ENCODE data around the gene SPATA46.
"Not testable (repeated sequence)": the region's sequence is repeated elsewhere in the genome, so short reads cannot be mapped to it uniquely, and the experiment has no call there.

The SPATA46 gene, protein sequence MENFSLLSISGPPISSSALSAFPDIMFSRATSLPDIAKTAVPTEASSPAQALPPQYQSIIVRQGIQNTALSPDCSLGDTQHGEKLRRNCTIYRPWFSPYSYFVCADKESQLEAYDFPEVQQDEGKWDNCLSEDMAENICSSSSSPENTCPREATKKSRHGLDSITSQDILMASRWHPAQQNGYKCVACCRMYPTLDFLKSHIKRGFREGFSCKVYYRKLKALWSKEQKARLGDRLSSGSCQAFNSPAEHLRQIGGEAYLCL

DNA sequence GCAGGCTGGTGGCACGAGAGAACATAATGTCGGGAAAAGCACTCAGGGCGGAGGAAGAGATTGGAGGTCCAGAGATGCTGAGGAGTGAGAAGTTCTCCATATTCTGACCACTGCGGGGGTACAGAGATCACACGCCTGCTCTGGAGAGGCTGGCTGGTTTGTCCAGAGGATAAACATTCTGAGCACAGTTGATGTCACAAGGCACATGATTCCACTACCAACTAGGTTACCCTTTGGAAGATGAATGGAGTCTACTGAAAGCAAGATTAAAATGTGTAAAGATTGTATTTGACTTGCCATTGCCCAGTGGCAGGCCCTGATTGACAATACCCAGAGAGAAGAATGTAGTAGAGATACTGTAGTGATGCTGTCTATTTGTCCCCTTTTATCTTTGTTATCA lies at the start of gene SPATA46:
SPATA46 (minus strand) TSS at position 164 of the 400 bp plus-strand sequence; CDS start at position 100, 64 bp downstream.
- no peak for DNase-seq

DNA sequence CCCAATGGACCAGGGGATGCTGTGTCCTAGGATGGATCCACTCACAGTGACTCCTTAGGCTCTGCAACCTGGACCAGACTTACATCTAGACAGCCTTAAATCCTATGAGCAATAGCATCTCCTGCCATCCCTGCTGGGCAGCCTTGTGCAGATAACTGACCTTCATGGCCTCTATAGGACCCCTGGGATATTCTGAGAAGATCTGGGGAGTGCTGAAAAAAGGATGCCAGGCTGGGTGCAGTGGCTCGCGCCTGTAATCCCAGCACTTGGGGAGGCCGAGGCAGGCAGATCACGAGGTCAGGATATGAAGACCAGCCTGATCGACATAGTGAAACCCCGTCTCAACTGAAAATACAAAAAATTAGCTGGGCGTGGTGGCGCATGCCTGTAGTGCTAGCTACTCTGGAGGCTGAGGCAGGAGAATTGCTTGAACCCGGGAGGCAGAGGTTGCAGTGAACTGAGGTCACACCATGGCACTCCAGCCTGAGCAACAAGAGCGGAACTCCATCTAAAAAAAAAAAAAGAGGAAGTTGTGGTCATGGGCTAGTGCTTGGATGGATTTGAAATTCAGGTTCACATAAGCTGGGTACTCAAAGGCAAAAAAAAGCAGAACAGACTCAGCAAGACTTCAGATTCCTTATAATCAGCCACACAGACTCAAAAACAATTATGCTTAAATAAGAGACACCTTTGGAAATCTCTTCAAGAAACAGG lies 46.2 kb upstream of the SPATA46 start:
- no peak for DNase-seq

DNA sequence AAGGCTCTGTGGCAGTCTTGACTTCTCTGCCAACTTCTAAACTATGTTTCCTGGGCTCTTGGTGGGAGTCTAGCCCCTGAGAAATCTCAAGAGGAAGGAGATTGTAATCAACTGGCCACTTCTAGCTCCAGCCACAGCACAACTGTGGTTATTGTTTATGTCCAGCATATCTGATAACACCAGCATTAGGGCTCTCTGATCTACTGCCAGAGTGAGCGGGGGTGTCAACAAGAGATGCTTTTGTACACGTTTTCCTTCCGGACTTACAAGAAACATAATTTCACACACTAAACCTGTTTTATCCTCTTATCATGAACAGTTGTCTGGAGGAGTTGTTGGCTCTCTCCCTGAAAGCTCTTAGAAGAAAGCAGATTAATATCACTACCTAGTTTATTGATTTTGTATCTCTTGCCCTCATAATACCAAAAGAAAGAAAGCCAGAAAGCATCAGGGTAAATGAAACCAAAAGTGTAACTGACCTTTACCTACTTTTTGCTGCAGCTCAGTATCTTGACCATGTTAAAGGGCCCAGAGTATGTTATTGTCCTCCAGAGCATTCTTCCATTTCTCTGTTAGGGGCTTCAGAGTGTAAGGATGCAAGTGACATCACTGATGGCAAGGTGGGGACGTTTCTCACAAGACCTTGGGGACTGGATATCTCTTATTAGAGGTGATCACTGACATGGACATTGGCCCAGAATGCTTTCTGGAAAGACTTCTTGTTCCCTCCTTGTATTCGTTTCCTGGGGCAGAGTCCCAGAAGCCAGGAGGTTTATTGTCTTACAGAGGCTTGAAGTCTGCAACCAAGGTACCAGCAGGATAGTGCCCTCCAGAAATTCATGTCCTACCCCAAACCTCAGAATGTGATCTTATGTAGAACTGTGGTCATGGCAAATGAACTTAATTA lies 44.9 kb upstream of the SPATA46 start:
- DNase-seq = no peak

DNA sequence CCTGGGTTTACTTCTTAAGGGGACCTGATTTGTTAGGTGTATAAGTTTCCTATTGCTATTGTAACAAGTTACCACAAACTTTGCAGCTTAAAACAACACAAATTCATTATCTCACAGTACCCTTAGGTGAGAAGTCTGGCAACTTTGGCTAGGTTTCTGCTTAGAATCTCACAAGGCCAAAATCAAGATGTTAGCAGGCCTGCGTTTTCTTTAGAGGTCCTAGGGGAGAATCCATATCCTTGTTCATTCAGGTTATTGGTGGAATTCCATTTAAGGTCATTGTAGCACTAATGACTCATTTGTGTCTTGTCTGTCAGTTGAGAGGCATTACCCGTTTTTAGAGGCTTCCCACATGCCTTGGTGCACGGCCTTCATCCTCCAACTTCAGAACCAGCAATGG lies 43.5 kb upstream of the SPATA46 start:
- DNase-seq = no peak

DNA sequence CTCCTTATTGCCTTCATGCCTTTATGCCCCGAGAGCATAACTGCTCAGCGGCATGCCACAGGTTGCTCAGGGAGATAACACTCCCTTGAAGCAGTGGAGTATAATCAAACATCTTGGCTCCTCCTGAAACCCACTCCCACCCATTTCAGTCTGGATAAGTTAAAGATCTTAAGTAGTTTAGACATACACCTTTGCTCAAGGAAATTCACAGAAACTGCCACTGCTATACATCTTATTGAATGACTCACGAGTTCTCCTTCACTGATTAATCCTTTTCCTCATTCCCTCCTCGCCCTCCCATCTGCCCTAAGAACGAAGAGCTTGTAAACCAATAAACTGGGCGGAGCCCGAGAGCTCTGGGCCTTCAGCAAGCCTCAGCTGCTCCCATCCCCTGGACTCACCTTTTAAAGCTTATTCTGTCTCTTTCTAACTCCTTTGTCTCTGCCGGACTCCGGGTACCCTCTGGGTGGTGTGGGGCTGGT lies 42.8 kb upstream of the SPATA46 start:
- not testable (repeated sequence) for DNase-seq

DNA sequence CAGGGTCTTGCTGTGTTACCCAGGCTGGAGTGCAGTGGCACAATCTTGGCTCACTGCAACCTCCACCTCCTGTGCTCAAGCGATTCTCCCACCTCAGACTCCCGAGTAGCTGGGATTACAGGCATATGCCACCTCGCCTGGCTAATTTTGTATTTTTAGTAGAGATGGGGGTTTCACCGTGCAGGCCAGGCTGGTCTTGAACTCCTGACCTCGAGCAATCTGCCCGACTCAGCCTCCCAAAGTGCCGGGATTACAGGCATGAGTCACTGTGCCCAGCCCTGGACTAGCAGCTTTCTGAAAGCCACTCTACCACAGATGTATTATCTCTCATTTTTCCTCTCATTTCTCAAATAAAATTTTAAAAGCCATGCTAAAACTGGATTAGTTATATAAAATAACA lies 41.9 kb upstream of the SPATA46 start:
- DNase-seq = not testable (repeated sequence)

DNA sequence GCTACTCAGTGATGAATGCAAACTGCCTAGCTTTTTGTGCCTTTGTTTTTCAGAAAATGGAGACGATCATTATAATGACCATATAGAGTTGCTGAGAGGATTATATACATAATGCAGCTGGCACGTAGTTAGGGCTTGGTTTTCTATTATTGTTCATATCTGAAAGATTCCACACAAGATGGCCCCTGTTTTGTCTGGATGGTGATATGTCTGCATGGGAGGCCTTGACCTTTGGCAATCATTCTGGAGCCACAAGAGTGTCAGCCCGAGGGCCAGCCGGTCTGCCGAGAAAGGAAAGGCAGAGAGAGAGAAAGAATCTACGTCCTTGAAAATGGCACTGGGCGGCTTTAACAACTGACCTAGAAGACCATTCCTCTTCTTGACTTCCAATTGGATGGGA lies 41.0 kb upstream of the SPATA46 start:
- DNase-seq = no peak

DNA sequence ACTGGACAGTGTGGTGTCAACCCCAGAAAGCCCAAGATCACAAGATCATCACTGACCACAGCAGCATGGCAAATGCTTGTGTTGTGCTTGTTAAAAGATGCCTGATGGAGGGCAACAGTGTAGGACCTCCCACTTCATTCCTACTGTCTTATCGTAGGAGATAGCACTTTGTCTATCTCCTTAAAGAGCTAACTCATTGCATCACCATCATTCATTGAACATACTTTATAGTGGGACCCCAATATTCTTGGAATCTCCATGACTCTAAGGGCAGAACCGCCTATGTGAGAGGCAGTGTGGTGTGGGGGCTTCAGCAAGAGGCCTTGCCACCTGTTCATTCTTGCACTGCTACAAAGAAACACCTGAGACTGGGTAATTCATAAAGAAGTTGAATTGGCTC lies 40.3 kb upstream of the SPATA46 start:
- no peak for DNase-seq

DNA sequence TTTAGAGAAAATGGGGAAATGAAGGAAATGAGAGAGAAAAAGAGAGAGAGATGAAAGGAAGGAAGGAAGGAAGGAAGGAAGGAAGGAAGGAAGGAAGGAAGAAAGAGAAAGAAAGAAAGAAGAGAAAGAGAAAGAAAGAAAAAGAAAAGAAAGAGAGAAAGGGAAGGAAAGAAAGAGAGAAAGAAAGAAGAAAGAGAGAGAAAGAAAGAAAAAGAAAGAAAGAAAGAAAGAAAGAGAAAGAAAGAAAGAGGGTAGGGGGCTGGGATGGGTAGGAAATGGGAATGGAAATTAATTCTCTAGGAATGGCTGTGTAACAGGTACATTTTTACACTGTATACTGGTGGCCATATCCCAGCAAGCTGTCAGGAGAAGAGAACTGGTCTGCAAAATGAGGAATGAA lies 39.6 kb upstream of the SPATA46 start:
- DNase-seq = no peak

DNA sequence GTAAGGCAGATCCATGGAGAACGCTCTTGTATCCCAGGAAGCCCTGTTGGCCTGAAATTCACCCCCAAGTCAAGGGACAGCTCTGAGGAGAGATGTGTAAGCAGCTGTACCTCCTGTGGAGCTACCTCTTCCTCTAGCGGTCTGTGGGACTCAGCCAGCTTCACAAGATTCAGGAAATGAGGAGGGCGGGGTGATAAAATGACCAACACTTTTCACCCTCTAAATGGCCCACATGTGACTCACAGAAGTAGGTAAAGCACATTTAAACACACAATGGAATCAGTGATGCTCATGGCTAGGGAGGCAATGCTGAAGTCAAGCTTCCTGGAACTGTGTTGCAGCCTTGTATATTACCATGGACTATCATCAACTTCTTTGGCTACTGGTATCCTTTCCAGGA lies 35.3 kb upstream of the SPATA46 start, which contains the start of gene SH2D1B:
SH2D1B (minus strand) TSS at position 135 of the 400 bp plus-strand sequence; CDS start at position 15, 120 bp downstream.
- no peak for DNase-seq

DNA sequence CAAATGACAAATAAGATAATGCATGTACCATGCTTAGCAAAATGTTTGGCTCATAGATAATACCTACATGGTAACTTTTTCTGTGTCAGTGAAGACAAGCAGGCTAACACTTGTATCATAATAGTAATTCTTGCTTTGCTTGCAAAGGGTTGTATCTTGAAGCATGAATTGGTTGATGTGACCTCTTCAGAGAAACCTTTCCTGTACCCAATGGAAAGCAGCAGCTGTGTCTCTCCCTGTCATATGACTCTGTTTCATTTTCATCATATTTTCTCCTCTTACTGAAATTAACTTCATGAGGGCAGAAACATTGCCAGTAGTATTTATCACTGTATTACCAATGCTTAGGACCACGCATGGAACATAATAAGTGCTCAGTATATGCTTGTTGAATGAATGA lies 30.9 kb upstream of the SPATA46 start:
- no peak for DNase-seq

DNA sequence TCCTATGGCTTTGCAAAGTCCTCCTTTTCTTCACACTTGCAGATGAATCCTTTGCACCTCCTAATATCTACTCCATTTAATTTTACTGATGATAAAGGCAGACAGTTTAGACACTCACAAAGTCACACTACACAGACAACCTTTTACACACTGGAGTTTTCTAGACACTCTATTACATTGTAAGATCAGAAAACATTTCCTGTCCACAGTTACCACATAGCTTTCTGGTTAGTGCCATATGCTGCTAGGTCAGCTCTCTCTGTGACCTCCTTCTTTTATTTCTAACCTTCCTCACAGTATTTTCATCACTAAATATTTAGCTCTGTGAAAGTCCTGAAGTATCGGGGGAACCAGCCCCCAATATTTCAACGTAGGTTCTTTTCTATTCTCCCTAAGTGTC lies 30.2 kb upstream of the SPATA46 start:
- DNase-seq = no peak

DNA sequence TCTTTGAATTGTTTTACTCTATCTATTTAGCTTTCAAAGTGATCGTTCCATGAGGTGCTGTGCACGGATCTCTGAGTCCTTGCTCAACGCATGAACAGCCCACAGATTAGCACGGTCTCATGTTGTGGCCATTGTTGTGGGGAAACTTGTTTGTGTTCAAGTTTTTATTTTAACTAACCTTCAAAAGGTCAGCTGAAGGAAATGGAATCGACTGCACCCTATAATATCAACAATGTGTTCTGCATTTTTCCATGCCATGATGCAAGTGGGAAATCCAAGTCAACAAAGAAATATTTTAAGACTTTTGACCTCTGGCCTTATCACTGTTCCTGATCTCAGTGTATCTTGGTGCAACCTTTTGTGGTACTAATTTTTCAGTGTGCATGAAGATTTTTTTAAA lies 29.1 kb upstream of the SPATA46 start:
- DNase-seq = no peak

DNA sequence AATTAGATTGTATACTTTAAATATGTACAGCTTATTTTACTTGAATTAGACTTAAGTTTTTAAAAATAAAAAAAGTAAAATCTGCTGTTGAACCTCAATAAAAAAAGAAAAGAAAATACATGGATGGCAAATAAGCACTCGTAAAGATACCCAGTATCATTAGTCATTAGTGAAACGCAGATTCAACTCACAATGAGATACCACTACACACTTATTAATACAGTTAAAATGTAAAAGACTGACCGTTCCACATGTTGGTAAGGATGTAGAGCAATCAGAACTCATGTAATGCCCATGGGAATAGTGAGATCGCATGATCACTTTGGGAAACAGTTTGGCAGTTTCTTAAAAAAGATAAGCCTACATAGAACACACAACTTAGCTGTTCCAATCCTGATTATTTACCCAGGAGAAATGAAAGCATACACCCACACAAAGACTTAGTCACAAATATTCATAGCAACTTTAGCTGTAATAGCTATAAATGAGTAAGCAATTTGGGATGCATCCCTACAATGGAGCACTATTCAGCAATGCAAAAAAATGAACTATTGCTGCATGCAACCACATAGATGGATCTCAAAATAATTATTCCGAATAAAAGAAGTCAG lies 28.0 kb upstream of the SPATA46 start:
- no peak for DNase-seq

DNA sequence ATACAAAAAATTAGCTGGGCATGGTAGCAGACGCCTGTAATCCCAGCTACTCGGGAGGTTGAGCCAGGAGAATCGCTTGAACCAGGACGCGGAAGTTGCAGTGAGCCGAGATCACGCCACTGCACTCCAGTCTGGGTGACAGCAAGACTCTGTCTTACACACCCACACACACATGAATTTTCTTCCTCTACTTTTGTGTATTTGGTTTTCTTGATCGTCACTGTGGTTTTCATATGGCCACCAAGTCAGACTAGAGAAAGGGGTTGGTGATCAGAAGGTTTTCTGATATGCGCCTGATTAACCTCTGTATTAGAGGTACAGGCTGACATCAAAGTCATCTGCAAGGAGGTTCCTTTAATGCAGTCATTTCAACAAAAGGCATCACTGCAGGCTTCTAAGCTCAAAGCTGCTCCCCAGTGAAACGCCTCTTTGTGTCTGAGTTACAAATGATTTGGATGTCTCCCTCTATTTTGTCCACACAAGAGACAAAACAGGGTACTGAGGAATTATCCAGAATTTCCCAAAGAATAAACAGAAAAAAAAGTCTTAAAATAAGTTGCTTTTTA lies 24.2 kb upstream of the SPATA46 start:
- DNase-seq = no peak

DNA sequence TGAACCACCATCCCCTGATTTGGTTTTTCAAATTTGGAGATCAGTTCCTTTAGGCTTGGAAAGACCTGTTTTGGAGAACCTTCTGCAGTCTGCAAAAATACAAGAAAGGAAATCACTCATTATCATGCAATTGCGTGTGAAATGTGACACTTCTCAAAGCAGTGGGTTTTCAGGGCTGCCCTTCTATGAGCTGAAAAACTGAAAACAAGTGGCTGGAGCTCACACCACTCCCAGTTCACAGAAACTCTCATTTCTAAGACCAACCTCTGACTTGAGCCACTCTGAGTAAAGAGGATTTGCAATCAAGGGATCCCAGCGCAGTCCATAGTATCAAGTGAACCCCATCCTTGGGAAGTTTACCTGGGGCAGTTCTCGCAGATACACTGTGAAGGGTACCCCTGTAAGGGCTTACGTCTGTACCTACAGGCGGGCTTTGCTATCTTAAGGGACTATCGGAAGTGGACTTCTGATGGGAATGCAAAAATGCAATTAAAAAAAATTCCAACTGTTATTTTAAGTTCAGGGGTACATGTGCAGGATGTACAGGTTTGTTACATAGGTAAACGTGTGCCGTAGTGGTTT lies 22.4 kb upstream of the SPATA46 start:
- DNase-seq = no peak

DNA sequence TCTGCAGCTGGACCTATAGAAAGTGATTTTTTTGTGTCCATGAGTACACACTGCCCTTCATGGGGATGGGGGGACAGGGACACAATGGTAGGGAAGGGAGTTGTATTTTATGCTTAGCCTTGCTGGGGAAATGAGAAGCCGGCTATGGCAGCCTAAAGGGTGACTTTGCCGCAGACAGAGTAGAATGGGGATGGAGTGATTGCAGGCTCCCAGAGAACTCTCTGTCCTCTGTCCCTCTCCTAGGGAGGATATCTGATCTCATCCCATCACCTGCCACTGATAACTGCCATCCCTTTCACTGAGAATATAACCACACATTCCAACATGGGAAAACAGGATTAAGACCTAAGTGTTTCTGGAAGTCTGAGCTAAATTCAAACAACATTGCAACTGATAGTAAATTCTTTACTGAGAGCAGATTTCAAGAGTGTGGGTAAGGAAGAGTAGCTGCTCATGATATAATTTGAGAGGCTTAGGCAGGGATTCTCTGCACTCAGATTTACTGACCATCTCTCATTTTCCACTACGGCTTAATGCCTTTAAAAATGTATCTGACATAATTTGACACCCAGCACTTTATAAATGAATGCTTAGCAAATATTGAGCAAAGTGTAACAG lies 21.4 kb upstream of the SPATA46 start:
- DNase-seq = no peak

DNA sequence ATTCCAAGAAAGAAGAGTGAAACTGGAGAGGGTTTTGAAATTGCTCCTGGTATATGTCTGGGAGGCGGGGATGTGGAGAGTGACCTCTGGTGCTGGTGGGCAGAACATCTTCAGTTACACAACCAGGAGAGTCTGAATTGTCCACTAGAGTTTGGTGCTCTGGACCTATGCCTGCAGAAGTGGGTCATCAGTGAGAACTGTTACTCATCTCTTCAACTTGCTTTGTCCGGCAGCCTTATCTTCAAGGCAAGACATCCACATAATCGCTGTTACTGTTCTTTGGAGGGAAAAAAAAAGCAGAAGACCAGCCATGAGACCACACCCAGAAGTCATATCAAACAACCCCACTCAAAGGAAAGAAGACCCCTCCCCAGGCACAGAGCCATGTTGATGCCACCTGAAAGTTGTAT lies 20.4 kb upstream of the SPATA46 start:
- no peak for DNase-seq

DNA sequence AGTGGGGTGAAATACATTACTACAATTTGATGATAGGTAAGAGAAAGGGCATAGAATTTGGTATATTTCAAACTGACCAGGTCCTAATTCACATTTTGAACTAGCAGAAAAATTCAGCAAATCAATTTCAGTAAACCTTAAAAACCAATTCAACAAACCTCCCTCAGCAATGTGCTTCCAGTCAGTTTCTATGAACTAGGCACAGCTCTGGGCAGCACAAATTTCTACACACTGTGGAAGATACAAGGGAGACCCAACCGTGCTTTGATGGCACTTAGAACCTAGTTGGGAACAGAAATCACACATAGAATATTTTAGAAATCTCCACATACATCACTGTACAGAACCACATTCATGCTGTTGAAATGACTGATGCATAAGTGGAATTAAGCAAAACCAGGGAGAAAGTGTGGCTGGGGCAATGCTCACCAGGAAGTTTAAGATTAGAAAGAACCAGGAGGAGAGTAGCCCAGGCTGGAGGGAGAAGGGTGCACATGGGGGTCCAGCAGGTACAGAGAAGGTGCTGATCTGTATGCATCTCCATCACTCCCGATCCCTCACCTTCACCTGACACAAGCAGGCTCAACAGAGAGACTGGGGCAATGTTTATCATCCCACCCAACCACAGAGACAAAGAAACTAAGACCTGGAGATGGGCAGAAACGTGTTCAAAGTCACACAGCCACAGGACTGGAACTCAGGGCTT lies 19.7 kb upstream of the SPATA46 start:
- no peak for DNase-seq

DNA sequence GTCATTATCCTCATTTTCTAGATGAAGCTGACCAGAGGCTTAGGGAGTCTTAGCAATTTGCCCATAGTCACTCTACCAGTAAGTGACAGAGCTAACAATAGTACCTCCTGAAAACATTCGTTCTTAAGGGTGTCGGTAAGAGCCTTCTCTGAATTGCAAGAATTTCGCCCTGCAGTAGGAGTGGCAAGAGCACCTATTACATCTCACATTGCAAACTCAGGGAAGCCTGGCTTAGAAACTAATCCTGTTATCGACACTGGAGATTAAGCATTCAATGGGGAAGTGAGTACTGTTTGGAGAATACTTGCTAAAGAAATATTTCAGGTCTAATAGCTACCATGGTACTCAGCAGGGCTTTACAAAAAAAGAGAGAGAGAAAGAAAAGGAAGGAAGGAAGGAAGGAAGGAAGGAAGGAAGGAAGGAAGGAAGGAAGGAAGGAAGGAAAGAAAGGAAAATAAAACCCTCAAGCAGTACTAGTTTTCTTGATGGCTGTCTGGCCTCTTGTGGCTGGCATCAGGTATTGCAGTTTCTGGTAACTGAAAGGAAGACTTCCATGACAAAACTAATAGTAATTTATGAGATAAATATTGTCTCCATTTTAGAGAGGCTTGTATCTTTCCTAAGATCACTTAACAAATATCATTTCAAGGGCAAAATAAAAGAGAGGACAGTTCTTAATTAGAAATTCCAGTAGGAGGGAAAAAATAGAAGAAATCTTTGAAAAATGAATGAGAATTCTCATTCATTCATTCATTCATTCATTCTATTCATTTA lies 15.3 kb upstream of the SPATA46 start:
- DNase-seq = no peak

Measured in stimulated activated naive CD4-positive, alpha-beta T cell (primary cell).